Colon (tissue), 2 donors: ENCODE results near the gene HIVEP3.

Experiments used
- FAIRE-seq: peaks from 2 replicates; lab custom pipeline; 2012; peaks lifted over from hg19 to GRCh38; lab: Jason Lieb, UNC
- donor health status: control.
- donor health status: control.

HIVEP3 gene

DNA sequence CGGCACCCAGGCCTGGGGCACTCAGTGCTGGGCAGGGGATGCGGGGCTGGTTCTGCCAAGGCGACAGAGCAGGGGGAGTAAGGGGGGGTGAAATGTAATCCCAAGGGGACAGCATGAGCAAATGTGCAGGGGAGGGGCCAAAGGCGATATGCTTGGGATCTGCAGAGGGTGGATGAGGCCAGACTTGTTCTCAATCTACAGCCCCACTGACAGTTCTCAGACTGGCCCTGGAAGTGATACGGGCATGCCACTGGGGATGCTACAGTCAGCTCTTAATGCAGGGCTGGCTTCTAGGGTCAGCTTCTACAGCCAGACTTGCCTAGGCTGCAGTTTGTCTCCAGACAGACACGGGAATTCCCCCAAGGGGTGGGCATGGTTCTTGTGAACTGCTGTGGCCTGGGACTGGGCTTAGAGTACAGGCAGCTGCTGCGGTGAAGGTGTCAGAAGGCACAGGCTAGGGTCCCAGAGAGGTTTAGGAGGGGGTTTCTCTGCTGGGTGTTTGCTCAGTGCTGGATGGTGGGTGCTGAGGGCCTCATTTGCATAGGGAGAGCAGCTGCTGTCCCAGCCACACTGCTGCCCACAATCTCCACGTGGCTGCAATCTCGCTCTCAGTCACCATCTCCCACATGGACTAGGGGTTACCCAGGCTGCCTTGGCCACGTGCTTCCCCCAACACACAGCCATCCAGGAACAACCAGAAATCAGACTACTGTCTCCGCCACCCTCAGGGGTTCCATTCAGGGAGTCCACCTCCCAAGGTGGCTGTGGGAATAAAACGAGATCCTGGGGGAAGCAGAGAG lies 190.1 kb downstream of the HIVEP3 start:
- no peak for FAIRE-seq

DNA sequence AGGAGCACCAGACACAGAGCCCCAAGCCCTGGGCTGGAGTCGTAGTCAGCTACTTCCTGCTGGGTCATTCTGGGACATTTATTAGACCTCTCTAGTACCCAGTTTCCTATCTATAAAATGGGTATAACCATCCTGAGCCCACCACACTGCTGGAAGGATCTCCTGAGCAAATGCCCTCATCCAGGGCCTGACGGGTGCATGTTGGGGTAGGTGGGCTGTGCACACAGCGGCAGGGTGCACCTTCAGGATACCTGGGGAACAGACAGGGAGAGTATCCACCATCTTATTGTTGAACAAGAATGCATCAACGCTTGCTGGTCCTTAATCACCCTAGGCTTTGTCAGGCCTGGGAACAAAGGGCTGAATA lies 191.0 kb downstream of the HIVEP3 start:
- no peak for FAIRE-seq

DNA sequence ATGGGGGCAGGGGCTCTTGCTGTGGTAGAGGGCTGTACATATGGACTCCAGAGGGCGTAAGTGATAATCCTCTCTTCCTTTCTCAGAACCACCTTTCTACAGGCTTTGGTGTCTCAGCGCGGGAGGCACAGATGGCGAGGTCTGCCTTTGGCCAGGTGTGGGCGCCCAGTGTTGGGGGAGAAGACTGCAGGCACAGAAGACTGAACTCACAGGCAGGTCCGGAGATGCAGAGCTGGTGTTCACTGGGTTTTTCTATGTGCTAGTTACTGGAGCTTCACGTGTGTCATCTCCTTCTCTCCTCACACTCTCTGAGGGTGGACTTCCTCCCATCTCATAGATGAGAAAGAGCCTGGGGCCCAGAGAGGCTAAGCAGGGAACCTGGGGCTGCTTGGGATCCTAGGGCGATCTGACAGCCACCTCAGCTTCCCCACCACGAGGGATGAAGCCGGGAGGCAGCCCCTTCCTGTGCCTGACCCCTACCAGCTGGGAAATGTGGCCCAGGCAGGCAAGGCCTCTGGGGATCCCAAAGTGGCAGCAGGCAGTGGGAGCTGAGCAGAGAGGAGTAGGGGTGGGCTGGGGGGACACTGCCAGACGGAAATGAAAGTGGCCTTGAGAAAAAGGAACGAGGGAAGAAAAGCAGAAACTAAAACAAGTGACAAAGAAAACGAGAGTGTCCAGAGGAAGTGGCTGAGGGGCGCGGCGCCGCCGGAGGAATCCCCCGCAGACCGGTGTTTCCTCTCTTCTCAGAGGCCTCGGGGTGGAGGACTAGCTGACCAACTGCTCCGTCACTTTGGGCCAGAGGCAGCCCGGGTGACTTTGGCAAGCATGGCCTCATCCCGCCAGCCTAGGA lies 191.6 kb downstream of the HIVEP3 start:
- no peak for FAIRE-seq

DNA sequence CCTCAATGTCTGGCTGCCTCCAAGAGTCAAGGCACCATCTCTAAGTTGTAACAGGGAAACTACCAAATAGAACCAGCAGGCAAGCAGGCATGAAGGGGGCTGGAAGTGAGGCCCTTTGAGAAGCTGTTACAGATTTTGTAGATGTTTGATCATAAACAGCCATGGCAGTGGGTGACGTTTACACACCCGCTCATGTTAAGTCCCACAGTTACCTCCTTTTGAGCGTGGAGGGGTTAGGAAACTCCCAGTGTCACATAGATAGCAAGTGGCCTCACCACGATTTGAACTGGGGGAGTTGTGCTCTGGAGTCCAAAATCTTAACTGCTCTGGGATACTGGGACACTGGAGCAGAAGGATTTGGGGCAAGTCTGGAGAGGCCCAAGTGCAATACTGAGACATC lies 192.4 kb downstream of the HIVEP3 start:
- FAIRE-seq: no peak

DNA sequence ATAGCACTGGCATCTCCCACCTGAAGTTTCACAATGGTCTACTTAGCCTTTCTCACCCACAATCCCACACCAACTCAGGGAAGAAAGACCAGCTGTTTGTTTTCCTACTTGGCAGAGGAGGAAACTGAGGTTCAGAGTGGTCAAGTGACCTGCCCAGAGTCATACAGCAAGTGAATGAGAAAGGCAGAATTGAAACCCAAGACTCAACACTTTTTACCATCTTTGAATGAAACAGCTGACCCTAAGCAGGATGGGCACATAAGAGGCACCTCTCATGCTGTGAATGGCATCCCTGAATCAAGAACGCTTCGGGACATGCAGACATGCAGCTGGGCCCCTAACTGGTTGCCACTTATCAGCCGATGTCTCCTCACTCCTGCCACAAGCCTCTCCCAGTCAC lies 193.8 kb downstream of the HIVEP3 start:
- FAIRE-seq: no peak

DNA sequence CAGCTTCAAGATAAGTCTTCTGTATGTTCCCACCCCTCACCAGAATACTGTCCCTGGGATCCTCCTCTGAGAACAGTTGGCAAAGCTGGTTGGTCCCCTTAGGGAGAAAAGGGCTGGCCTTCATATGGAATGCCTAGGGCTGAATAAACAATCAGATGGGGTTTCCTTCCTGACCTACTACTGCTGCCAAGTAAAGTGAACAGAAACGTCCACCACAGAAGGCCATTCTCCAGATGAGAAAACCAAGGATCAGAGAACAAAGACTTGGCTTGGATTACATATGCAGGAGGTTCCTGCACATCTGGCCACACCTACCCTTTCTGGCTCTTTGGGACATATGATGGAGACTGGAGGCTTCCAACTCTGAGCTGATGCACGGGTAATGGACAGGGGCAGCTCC lies 194.5 kb downstream of the HIVEP3 start:
- no peak for FAIRE-seq

DNA sequence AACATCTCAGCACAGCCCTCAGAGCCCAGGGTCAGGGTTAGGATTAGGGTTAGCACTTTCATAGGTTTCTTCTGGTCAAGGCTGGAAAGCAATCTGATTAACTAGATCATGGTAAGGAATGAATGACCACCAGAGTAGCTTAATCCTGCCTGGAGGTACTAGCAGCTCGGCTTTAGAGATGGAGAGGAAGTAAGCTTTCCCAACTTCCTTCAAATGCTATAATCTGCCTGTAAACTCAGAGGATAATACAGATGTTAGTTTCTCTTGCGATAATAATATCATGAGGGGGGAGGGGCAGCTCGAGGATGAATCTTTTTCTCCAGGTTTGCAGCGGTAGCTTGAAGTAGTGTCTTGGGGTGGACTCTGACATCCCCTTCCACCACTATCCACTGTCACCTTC lies 194.9 kb downstream of the HIVEP3 start:
- no peak for FAIRE-seq

DNA sequence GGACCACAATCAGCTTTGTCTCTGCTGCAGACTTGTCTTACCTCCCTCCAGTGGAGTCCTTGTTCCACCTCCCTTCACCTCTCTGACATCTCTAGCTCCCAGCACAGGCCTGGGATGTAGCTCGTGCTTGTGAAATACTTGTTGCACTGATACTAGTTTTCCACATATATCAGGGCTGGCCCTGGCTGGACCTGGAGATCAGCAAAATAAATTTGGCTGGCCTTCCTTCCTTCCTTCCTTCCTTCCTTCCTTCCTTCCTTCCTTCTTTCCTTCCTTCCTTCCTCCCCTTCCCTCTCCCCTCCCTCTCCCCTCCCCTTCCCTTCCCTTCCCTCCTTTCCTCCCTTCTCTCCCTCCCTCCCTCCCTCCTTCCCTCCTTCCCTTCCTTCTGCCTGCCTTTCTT lies 196.5 kb downstream of the HIVEP3 start:
- FAIRE-seq: no peak

DNA sequence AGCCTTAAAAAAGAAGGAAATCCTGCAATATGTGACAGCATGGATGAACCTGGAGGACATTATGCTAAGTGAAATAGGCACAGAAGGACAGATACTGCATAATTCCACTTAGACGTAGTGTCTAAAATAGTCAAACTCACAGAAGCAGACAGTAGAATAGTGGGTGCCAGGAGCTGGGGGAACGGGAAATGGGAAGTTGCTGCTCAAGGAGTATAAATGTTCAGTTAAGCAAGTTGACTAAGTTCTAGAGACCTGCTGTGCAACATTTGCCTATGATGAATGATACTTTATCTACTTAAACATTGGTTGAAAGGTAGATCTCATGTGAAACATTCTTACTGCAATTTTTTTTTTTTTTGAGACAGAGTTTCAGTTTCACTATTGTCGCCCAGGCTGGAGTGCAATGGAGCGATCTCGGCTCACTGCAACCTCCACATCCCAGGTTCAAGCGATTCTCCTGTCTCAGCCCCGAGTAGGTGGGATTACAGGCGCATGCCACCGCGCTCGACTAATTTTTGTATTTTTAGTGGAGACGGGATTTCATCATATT lies 197.8 kb downstream of the HIVEP3 start:
- no peak for FAIRE-seq

DNA sequence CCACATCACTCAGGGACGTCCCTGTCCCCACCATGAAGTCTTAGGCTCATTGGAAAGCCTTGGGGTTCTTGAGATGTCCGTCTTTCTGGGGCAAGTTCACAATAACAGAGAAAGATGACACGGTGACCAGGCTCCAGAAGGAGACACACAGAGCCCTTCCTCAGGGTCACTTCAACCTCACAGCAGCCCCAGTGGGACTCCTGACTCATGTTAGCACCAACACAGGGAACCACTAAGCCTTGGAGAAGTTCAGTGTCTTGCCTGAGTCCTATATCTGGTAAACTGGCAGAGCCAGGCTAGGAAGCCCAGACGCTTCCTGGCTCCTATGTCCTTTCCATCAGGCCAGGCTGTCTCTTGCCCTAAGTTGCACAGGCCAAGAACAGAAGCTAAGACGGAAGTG lies 199.1 kb downstream of the HIVEP3 start:
- FAIRE-seq: no peak

DNA sequence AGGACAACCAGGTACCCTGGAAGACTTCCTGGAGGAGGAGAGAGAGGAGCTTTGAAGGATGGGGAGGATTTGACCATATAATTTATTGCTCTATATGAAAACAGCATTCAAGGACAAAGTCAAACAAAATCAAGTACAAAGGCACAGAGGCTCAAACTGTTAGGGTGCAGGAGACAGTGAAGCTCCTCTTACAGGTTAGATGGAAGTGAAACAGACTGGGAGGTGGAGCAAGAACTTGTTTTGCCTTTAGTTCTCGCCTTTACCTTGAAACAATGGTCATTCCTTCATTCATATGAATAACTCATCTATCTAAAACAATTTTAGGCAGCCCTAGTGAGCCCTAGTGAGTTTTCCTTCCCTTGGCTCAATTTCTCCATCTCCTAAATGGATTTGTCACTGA lies 199.6 kb downstream of the HIVEP3 start:
- no peak for FAIRE-seq

DNA sequence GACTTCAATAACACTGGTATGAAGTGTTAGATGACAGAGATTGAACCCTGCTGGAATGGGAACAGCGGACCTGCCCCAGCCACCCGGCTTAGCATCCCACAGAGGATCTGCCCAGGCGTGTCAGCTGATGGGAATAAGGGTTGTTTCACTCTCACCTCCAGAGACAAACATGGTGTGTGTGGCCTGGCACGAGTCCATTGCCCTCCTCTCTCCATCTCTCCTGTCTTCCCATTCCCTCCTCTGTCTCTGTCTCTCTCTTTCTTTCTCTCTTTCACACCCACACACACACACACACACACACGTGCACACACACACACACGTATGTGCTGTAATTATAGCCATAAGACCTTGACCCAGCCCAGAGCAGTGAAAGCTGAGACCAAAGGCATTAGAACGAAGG lies 200.2 kb downstream of the HIVEP3 start:
- FAIRE-seq: no peak

DNA sequence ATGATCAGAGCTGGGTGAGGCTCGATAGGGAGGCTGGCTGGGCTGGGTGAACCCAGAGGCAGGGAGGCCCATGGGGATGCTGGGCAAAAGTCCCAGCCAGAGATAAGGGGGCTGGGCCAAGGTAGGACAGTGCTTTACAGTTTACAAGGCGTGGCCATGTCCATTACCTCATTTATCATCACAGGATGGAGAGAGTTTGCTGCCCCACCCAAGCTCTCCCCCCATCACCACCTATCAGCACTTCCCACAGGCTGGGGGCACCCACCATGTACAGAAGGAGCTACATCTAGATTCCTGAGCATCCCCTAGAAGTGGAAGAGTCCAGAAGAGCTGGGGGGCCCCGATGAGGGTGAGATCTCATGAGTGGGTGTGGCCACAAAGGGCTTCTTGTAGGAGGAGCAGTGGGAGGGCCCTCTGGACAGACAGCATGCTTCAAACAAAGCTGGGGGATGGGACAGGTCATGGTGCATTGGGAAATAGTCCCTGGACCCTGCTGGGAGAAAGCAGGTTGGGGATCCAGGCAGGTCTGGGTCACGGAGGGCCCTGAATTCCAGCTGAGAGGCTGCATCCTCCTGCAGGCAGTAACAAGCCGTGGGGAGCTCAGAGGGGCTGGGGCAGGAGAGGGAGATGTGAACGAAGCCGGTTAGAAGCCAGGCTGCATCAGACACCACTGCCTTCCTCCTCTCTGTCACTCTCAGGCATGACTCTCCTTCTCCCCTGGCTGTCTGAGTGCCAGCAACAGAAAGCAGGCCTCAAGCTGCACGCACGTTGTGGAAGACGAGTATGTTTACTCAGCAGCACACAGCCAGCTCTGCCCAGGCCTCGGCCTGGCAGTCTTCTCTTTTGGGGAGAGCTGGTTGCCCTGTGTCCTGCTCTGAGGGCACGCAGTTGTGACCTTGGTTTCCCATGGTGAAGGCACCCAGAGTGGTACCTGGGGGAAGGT lies 202.3 kb downstream of the HIVEP3 start:
- no peak for FAIRE-seq

DNA sequence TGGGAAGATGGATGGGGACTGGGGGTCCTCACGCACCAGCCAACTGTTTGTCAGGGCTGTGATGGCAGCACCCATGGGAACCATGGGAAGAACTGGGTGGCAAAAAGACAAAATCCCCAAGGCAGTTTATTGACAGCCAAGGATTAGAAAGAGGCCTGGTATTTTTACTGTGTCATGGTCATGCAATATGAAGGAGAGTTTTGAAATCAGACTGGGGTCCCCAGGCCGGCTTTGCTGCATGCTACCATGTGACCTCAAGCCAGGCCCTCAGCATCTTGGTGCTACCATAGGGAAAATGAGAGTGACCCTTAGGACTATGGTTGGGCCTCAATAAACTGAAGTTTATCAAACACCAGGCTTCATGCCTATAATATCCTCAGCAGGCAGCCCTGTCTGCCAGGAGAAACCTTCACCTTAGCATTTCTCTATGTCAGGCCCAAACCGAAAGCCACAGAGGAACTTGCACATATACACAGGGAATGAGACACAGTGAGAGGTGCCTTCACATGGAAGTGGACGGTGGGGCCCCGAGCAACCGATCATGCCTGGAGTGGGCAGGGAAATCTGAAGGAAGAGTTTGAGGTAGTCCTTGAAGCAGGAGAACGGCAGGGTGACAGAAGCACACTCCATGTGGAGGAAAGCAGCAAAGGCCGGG lies 203.2 kb downstream of the HIVEP3 start:
- FAIRE-seq: no peak

DNA sequence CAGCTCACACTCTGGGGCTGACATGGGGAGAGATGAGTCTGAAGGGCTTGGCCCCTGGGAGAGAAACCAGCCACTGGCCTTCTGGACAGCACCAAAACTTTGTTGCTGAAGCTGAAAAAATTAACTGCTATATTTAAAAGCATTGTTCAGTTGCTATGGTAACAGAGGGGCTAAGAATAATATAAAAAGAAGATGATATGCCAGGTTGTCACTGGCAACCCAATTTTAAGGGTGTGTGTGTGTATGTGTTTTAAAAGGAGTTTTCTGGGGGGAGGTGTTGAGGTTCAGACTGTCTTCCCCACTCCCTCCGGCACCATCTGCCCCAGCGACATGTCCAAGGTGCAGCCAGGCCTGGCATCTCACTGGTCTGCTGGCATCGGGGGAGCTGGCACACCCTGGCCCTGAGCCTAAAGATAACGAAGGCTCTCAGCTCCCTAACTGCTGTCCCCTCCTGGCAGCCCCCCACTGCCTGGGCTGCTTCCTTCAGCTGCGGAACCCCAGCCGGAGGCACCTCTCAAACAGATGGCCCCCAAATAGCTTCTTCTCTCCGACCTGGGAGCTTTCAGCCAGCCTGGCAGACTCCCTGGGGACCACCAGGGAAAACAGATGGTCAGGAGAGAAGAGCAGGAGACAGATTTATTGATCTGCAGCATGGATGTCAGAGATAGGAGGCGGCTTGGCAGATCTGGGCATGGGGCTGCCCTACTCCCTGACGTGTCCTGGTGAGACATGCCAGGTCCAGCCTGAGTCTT lies 203.9 kb downstream of the HIVEP3 start:
- no peak for FAIRE-seq

DNA sequence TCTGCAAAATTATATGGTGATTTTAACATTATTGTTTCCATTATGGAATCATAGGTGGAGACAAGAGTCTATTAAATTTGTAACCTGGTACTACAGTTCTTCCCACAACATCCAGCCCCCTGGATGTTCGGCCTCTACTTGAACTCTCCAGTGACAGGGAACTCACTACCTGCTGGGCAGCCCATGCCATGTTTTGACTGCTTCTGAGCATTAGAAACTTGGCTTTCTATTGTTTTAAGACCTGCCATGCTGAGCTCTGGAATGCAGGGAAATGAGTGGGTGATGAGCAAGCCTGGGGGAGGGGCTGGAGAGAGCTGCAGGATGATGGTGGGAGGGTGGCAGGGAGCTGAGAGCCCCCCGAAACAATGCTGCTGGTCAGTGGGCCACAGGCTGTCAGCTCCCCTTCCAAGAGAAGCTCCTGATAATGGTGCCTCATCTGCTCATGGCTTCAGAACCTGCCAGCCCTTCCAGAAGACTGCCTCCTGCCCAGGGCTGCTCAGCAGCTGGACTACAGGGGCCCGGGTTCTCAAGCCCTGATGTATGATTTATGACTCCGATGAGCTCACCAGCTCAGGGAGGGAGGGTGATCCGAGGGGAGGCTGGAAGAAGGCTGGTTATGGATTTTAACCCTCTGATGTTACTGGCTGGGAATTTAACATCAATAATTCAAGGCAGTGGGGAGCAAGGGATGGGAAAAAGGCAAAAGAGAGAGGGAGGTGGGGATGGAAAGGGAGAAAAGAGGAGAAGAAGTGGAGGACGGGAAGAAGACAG lies 205.0 kb downstream of the HIVEP3 start:
- FAIRE-seq: no peak

DNA sequence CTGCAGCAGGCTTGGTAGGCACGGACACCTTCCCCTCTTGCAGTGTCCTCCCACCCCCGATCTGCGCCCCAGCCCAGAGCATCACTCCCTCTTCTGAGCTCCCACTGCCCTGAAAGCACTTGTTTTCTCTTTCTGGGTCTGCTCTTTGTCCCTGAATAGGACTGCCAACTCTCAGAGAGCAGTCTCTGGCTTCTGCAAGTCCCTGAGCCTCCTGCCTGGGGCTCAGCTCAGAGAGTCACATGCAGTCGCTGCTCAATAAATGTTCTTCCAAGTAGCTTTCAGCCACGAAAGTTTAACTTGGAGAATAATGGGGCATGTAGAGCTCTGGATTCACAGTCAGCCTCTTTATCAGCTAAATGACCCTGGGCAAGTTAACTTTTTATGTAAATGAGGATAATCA lies 205.6 kb downstream of the HIVEP3 start:
- no peak for FAIRE-seq

DNA sequence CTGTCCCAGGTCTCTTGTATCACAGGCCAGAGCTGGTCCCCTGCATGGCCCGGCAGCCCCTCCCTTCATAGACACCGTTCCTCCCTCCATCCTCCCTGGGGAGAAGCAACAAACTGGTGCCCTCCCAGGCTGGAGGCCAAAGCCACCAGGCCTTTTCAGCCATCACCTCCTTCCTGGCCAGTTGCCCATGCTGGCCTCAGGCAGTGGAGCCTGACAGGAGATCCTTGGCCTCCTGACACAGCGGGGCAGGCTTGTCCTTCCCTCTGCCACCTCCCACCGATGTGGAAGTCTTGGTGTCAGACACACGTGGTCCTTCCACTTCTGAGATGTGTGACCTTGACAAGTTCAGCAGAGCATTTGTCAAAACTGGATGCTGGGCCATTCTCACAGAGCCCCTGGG lies 206.0 kb downstream of the HIVEP3 start:
- no peak for FAIRE-seq

DNA sequence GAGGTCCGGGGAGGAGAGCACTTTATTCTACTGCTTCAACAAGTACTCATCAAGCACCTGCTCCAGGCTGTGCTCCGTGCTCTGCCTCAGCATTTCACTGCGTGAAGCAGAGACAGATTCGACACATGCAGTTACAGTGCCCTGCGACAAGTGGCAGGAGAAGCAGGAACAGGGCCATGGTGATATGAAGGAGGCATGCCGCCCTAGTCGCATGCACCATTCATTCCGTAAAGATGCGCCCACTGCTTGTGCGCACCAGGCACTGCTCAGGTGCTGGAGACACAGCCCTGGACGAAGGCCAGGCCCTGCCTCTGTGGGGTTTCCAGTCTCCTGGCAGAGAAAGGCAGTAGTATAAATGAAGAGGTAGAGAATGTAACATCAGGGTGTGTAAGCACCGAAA lies 206.6 kb downstream of the HIVEP3 start:
- FAIRE-seq: no peak

DNA sequence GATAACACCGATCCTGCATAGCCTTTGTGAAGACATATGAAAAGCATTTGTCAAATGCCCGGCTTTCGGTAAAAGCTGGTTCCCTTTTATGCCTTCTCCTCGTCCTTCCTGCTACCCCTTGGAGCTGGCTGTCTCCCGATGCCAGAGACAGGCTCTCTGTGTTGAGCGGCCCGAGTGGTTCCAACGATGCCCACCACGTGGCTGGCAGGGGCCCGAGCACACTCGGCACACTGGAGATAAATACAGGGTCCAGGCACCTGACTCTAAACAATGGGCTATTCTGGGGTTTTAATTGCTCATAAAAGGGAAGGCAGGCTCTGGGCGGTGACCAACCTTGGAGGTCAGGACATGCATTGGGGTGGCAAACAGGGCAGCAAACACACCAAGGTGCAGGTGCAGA lies 207.1 kb downstream of the HIVEP3 start:
- FAIRE-seq: no peak
